GM23248 (cell line): ENCODE results near the gene AOPEP. TPM values are rescaled to one million over a fixed set of nuclear protein-coding genes. Genes with fewer than 3 reads are reported as not detected.
A peak's percentile ranks its signal among the peaks of the same experiment; 100 is the strongest.

ENCODE experiments used
- DNase-seq: peaks from one replicate; pipeline ENCODE4 v3.0.0-alpha.2; 2015
- H2AFZ ChIP-seq: fragments of 200-600 bp; sonication (generic); 2 replicates; pipeline ENCODE4 v1.6.1; 2016; ENCODE audit warnings: antibody characterized with exemption
- H3F3A ChIP-seq: fragments of 200-600 bp; sonication (generic); 2 replicates; pipeline ENCODE4 v1.6.1; 2016; ENCODE audit warnings: mild to moderate bottlenecking, antibody characterized with exemption, mixed run types; ENCODE audit not compliant: insufficient read depth
- H3K27ac ChIP-seq: fragments of 200-600 bp; sonication (generic); 2 replicates; pipeline ENCODE4 v1.5.1; 2016; ENCODE audit warnings: mild to moderate bottlenecking
- H3K27me3 ChIP-seq: fragments of 200-600 bp; sonication (generic); replicated peaks from 2 replicates; pipeline ENCODE4 v1.6.1; 2016; ENCODE audit warnings: mild to moderate bottlenecking; ENCODE audit not compliant: insufficient read depth
- H3K36me3 ChIP-seq: fragments of 200-600 bp; sonication (generic); 2 replicates; pipeline ENCODE4 v1.6.1; 2016; ENCODE audit warnings: low read depth, mild to moderate bottlenecking
- H3K4me1 ChIP-seq: fragments of 200-600 bp; sonication (generic); 2 replicates; pipeline ENCODE4 v1.6.1; 2016; ENCODE audit warnings: mild to moderate bottlenecking; ENCODE audit not compliant: insufficient read depth
- H3K4me2 ChIP-seq: fragments of 200-600 bp; sonication (generic); one replicate; pipeline ENCODE4 v1.6.1; 2016; ENCODE audit warnings: mild to moderate bottlenecking; ENCODE audit not compliant: unreplicated experiment
- H3K4me3 ChIP-seq: fragments of 200-600 bp; sonication (generic); 2 replicates; pipeline ENCODE4 v1.5.1; 2016; ENCODE audit warnings: mild to moderate bottlenecking
- H3K79me2 ChIP-seq: fragments of 200-600 bp; sonication (generic); 2 replicates; pipeline ENCODE4 v1.6.1; 2016; ENCODE audit warnings: mild to moderate bottlenecking; ENCODE audit not compliant: insufficient read depth
- H3K9ac ChIP-seq: fragments of 200-600 bp; sonication (generic); 2 replicates; pipeline ENCODE4 v1.6.1; 2016; ENCODE audit warnings: mild to moderate bottlenecking
- H3K9me2 ChIP-seq: fragments of 200-600 bp; sonication (generic); 2 replicates; pipeline ENCODE4 v1.6.1; 2016; ENCODE audit warnings: mixed run types, mild to moderate bottlenecking, moderate library complexity; ENCODE audit not compliant: insufficient read depth
- H3K9me3 ChIP-seq: fragments of 200-600 bp; sonication (generic); one replicate; pipeline ENCODE4 v1.6.1; 2017; ENCODE audit warnings: low read depth
- H4K20me1 ChIP-seq: fragments of 200-600 bp; sonication (generic); 2 replicates; pipeline ENCODE4 v1.6.0; 2016; ENCODE audit not compliant: insufficient read depth
- EZH2 ChIP-seq: fragments of 200-600 bp; sonication (generic); IDR thresholded peaks from 2 replicates; pipeline ENCODE4 v1.6.1; 2018; ENCODE audit warnings: antibody characterized with exemption, mild to moderate bottlenecking; ENCODE audit not compliant: insufficient read depth, poor library complexity, severe bottlenecking
- EZH2phosphoT487 ChIP-seq: fragments of 200-600 bp; sonication (generic); IDR thresholded peaks from 2 replicates; pipeline ENCODE4 v1.6.1; 2018; ENCODE audit warnings: antibody characterized with exemption, moderate library complexity, mild to moderate bottlenecking, low read depth; ENCODE audit not compliant: insufficient read depth
- WGBS, 2 experiments: methylation state at CpG; one replicate each; pipeline ENCODE4 v1.1.6; 2015 to 2017; ENCODE audit warnings: low lambda C conversion rate in 2 of 2, low coverage in 1 of 2; ENCODE audit errors: missing lambda C conversion rate in 2 of 2; 5-methylcytosine and 5-hydroxymethylcytosine counted together
- in situ Hi-C: fragments of 300-500 bp; cut with MboI; formaldehyde crosslinking; loops from 2 replicates; pipeline ENCODE4 v1.15.0; 2020
- polyA plus RNA-seq: library from polyadenylated mRNA; unstranded; fragments of >200 nt; fragmentation: Nextera tagmentation; extraction: Ambion mirVana; gene quantifications from 2 replicates; pipeline ENCODE4 v1.2.1, GENCODE V29; 2016
- total RNA-seq: library from RNA; depleted of rRNA; stranded (reverse); fragments of >200 nt; shearing (Covaris generic); gene quantifications from 2 replicates; pipeline ENCODE4 v1.2.3, GENCODE V29; 2014

Gene AOPEP
- total and polyA plus RNA-seq, 2 experiments from 2014 or later, result 90.0 to 120 TPM

DNA sequence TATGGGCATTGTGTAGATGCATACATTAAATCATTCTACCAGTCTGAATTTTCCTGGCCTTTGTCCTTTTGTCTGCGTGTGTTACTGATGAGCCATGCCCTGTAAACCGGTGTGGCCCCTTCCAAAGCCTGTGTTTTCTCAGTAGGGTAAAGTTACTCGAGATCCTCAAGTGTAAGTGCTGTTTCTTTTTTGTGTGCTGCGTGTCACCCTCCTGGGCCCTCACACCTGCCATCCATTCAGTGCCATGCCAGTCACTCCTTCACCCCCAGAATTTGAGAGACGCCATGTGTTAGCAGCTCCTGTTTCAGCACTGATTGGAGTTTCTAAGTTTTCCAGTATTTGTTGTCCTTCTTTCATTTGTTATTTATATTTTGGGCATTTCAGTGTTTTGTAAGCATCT lies 302.8 kb downstream of the AOPEP start:
- H3K27me3 ChIP-seq, result no peaks in the 10 kb centered on the region
- H3K4me3 ChIP-seq, result no peak overlapping the region
- H3K9ac ChIP-seq, result peak overlapping the region; percentile 21; the same call in 1 of the 2 replicates
- peak overlapping the region; percentile 98 for H3K27ac ChIP-seq
- H3F3A ChIP-seq, result peaks cover 92% of the 10 kb centered on the region
- WGBS, 2 experiments, result 61 to 62% methylated on average over 5 of the region's 5 CpGs
- no peaks in the 10 kb centered on the region for H3K9me2 ChIP-seq
- H3K4me1 ChIP-seq, result peaks cover 59% of the 10 kb centered on the region
- no peak overlapping the region for H2AFZ ChIP-seq
- in situ Hi-C loops, result no loop called here
- no peak overlapping the region for H3K4me2 ChIP-seq
- TF ChIP-seq EZH2phosphoT487 (no peak), EZH2 (no peak)
- no peak for DNase-seq
- H4K20me1 ChIP-seq, result 0 out of 2 replicates have a peak, but pooled peaks cover 11% of the 10 kb centered on the region
- H3K79me2 ChIP-seq, result peaks cover 100% of the 10 kb centered on the region
- peaks cover 46% of the 10 kb centered on the region for H3K36me3 ChIP-seq
- no peaks in the 10 kb centered on the region for H3K9me3 ChIP-seq

DNA sequence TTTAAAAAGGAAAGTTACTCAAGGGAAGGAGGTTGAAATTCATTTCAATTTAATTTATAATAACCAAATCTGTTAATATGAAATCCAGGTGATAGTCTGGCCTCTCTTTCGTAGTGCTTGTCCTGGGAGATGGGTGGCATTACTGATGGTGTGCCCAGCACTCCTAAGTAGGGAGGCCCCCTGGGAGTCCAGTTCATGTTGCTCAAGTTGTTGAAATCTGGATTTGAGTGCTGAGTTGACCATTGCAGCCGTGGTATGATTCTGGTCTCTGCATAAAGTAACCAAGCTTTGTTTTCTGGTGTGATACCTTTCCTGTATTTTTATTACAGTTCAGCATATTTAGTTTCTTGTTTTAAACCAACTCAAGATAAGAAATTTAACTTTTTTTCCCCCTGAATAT lies 303.2 kb downstream of the AOPEP start:
- H3K9me2 ChIP-seq, result no peaks in the 10 kb centered on the region
- H3K27ac ChIP-seq, result peak overlapping the region; percentile 98
- in situ Hi-C loops, result no loop called here
- H3K4me3 ChIP-seq, result no peak overlapping the region
- peaks cover 55% of the 10 kb centered on the region for H3K4me1 ChIP-seq
- no peaks in the 10 kb centered on the region for H3K9me3 ChIP-seq
- H3K36me3 ChIP-seq, result peaks cover 42% of the 10 kb centered on the region
- peaks cover 92% of the 10 kb centered on the region for H3F3A ChIP-seq
- WGBS, 2 experiments, result 94 to 95% methylated on average over 2 of the region's 2 CpGs
- H3K79me2 ChIP-seq, result peaks cover 100% of the 10 kb centered on the region
- peak overlapping the region; percentile 21 for H3K9ac ChIP-seq
- no peak overlapping the region for H3K4me2 ChIP-seq
- TF ChIP-seq EZH2, result no peak
- no peak for TF ChIP-seq EZH2phosphoT487
- 0 out of 2 replicates have a peak, but pooled peaks cover 11% of the 10 kb centered on the region for H4K20me1 ChIP-seq
- H2AFZ ChIP-seq, result no peak overlapping the region
- H3K27me3 ChIP-seq, result no peaks in the 10 kb centered on the region
- DNase-seq, result no peak

DNA sequence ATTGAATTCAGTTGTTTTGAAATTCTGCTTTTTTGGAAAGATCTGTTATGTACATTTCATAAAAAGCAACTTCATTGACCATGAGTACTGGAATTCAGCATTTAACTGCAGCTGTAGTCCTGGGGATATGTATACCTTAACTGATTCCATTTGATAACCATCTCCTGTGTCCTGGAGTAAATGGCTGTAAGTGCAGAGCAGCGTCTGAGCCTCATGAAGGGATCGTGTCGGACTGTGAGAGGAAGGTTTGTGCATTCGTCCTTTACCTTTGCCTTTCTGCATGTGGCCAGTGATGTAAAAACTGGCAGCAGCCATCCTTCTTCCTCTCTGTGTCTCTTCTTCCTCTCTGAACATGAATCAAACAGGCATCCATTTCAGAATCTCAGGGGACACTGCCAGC lies 303.8 kb downstream of the AOPEP start:
- Histone ChIP-seq H4K20me1 (0 out of 2 replicates have a peak, but pooled peaks cover 11% of the 10 kb centered on the region), H3K36me3 (peaks cover 42% of the 10 kb centered on the region; the same call in 1 of the 2 replicates), H3K9ac (peak overlapping the region; percentile 15; the same call in 1 of the 2 replicates), H3K9me3 (no peaks in the 10 kb centered on the region), H3F3A (peaks cover 86% of the 10 kb centered on the region), H3K4me3 (no peak overlapping the region), H3K27me3 (no peaks in the 10 kb centered on the region), H3K9me2 (no peaks in the 10 kb centered on the region), H3K4me2 (no peak overlapping the region), H3K27ac (peak overlapping the region; percentile 98), H3K79me2 (peaks cover 100% of the 10 kb centered on the region), H2AFZ (no peak overlapping the region), H3K4me1 (peaks cover 49% of the 10 kb centered on the region)
- in situ Hi-C loops, result no loop called here
- 75 to 82% methylated on average over 4 of the region's 4 CpGs for WGBS, 2 experiments
- no peak for DNase-seq
- TF ChIP-seq EZH2, result no peak

- H3K79me2 ChIP-seq, result peaks cover 100% of the 10 kb centered on the region
- in situ Hi-C loops, result no loop called here
- H3K9ac ChIP-seq, result peak overlapping the region; percentile 29; the same call in 1 of the 2 replicates
- DNase-seq, result no peak
- 56 to 59% methylated on average over 10 of the region's 10 CpGs for WGBS, 2 experiments
- H3K4me1 ChIP-seq, result peaks cover 47% of the 10 kb centered on the region
- H3K4me2 ChIP-seq, result peak overlapping the region; percentile 31
- TF ChIP-seq EZH2phosphoT487, result no peak
- TF ChIP-seq EZH2, result no peak
- H3F3A ChIP-seq, result peaks cover 84% of the 10 kb centered on the region
- H3K4me3 ChIP-seq, result no peak overlapping the region
- H3K9me2 ChIP-seq, result no peaks in the 10 kb centered on the region
- H3K36me3 ChIP-seq, result peaks cover 45% of the 10 kb centered on the region; the same call in 1 of the 2 replicates
- H3K9me3 ChIP-seq, result no peaks in the 10 kb centered on the region
- H3K27me3 ChIP-seq, result no peaks in the 10 kb centered on the region
- H2AFZ ChIP-seq, result no peak overlapping the region
- H3K27ac ChIP-seq, result peak overlapping the region; percentile 98
- H4K20me1 ChIP-seq, result 0 out of 2 replicates have a peak, but pooled peaks cover 11% of the 10 kb centered on the region
Measured at GRCh38 chr9:95030920-95031642, 304.6 kb downstream of the AOPEP start.
